HCT116 (cell line): Measurements from ENCODE around the gene FFAR1. TPM values are rescaled to one million over a fixed set of nuclear protein-coding genes. Genes with fewer than 3 reads are reported as not detected.

Source experiments
- ATAC-seq: fragments of 200-7000 bp; cut with Tn5 transposase; 2 replicates; pipeline ENCODE4 v1.9.1; 2020; ENCODE audit warnings: mild to moderate bottlenecking, moderate library complexity
- BruUV-seq: library from RNA; stranded (reverse); fragments of 400-500 nt; replicated peaks from 2 replicates; lab custom pipeline; 2021; lab: Mats Ljungman, UMichigan
- CTCF ChIA-PET: fragments of 300-600 bp; sonication (Branson Sonifier 250); formaldehyde crosslinking; loops from one replicate; lab custom pipeline; 2021; ENCODE audit warnings: antibody characterized with exemption; lab: Charles Lee
- POLR2A ChIA-PET: fragments of 300-600, 350-600 bp; sonication (Branson Sonifier 250); formaldehyde crosslinking; loops from one replicate; lab custom pipeline; 2021; ENCODE audit warnings: antibody characterized with exemption; lab: Charles Lee
- RAD21 ChIA-PET, 2 experiments: fragments of 300-600 bp; sonication (Branson Sonifier 250); formaldehyde crosslinking; loops; one replicate each; lab custom pipeline; 2023; ENCODE audit warnings: low total read pairs in 2 of 2; ENCODE audit not compliant: uncharacterized antibody in 2 of 2, unreplicated experiment in 2 of 2, low non-redundant PET in 1 of 2; lab: Charles Lee
- DNase-seq: peaks from one replicate; pipeline ENCODE4 v3.0.0-alpha.2; 2010; ENCODE audit warnings: low read depth, low spot score
- H2AFZ ChIP-seq: fragments of 200-600 bp; shearing (Covaris generic), sonication (generic); 2 replicates; pipeline ENCODE4 v1.6.1; 2017; ENCODE audit warnings: low read depth, mixed run types, mixed read lengths, antibody characterized with exemption, low read length; ENCODE audit not compliant: poor library complexity, severe bottlenecking
- H3K27ac ChIP-seq: 2 replicates; pipeline ENCODE4 v1.5.1; 2012; ENCODE audit warnings: low read depth, low read length
- H3K27me3 ChIP-seq: fragments of 200-600 bp; sonication (generic); 2 replicates; pipeline ENCODE4 v1.6.1; 2016; ENCODE audit warnings: mixed run types, low read length, mixed read lengths; ENCODE audit not compliant: insufficient read depth
- H3K36me3 ChIP-seq, 2 experiments: fragments of 200-500 bp in 1 of 2; fragments of 200-600 bp in 1 of 2; sonication (Bioruptor generic) in 1 of 2; sonication (generic) in 1 of 2; 2 replicates each; pipeline versions ENCODE4 v1.5.1 to v1.6.1; 2014 to 2016; ENCODE audit warnings: low read length in 2 of 2, inconsistent platforms in 1 of 2, mixed read lengths in 1 of 2, mixed run types in 1 of 2; ENCODE audit not compliant: insufficient read depth in 2 of 2, control insufficient read depth in 1 of 2
- H3K4me1 ChIP-seq, 2 experiments: fragments of 200-600 bp in 1 of 2; sonication (generic) in 1 of 2; 2 replicates each; pipeline versions ENCODE4 v1.5.1 to v1.6.1; 2012 to 2017; ENCODE audit warnings: low read length in 2 of 2, inconsistent platforms in 1 of 2, mild to moderate bottlenecking in 1 of 2, mixed read lengths in 1 of 2, mixed run types in 1 of 2, moderate library complexity in 1 of 2; ENCODE audit not compliant: insufficient read depth in 2 of 2, control insufficient read depth in 1 of 2
- H3K4me2 ChIP-seq: fragments of 200-600 bp; sonication (generic); 2 replicates; pipeline ENCODE4 v1.6.1; 2017; ENCODE audit warnings: mixed run types, low read length, mixed read lengths
- H3K4me3 ChIP-seq, 2 experiments: fragments of 200-600 bp in 1 of 2; sonication (generic) in 1 of 2; replicated peaks in 1 of 2; 2 replicates each; pipeline ENCODE4 v1.5.1; 2011 to 2016; ENCODE audit warnings: low read length in 2 of 2, control low read depth in 1 of 2, low read depth in 1 of 2, mild to moderate bottlenecking in 1 of 2, mixed read lengths in 1 of 2, mixed run types in 1 of 2
- H3K79me2 ChIP-seq: fragments of 200-600 bp; sonication (generic); 2 replicates; pipeline ENCODE4 v1.6.1; 2017; ENCODE audit warnings: mild to moderate bottlenecking, mixed run types, low read length, moderate library complexity, mixed read lengths; ENCODE audit not compliant: insufficient read depth
- H3K9ac ChIP-seq: fragments of 200-600 bp; sonication (generic); 2 replicates; pipeline ENCODE4 v1.6.1; 2016; ENCODE audit warnings: low read length, mixed read lengths
- H3K9me2 ChIP-seq: fragments of 200-600 bp; sonication (generic), shearing (Covaris generic); 2 replicates; pipeline ENCODE4 v1.6.1; 2017; ENCODE audit warnings: mixed run types, mild to moderate bottlenecking, moderate library complexity; ENCODE audit not compliant: insufficient read depth
- H3K9me3 ChIP-seq, 2 experiments: fragments of 200-500 bp in 1 of 2; fragments of 200-600 bp in 1 of 2; sonication (Bioruptor generic) in 1 of 2; sonication (generic) in 1 of 2; 2 replicates each; pipeline ENCODE4 v1.6.1; 2014 to 2017; ENCODE audit warnings: low read length in 2 of 2, mixed read lengths in 2 of 2, inconsistent platforms in 1 of 2, low read depth in 1 of 2, mild to moderate bottlenecking in 1 of 2, mixed run types in 1 of 2, moderate library complexity in 1 of 2; ENCODE audit not compliant: control insufficient read depth in 1 of 2, insufficient read depth in 1 of 2
- H4K20me1 ChIP-seq: fragments of 200-600 bp; sonication (generic), shearing (Covaris generic); 2 replicates; pipeline ENCODE4 v1.6.1; 2017; ENCODE audit warnings: mixed run types, mild to moderate bottlenecking, moderate library complexity; ENCODE audit not compliant: insufficient read depth
- CBX3 ChIP-seq: IDR thresholded peaks from 2 replicates; pipeline ENCODE4 v1.6.1; 2012; ENCODE audit warnings: low read depth
- CEBPB ChIP-seq: IDR thresholded peaks from 2 replicates; pipeline ENCODE4 v1.6.1; 2012; ENCODE audit warnings: low read depth
- CTCF ChIP-seq, 3 experiments: fragments of 200-600 bp in 1 of 3; sonication (generic) in 1 of 3; IDR thresholded peaks in 2 of 3; conservative IDR thresholded peaks in 1 of 3; 2 replicates each; pipeline ENCODE4 v1.5.1; 2012 to 2017; ENCODE audit warnings: low read depth in 2 of 3, low read length in 2 of 3, antibody characterized with exemption in 1 of 3, borderline replicate concordance in 1 of 3, control low read depth in 1 of 3, mild to moderate bottlenecking in 1 of 3, mixed read lengths in 1 of 3, mixed run types in 1 of 3, moderate library complexity in 1 of 3; ENCODE audit not compliant: insufficient read depth in 1 of 3
- EZH2 ChIP-seq: fragments of 200-600 bp; sonication (generic); IDR thresholded peaks from 2 replicates; pipeline ENCODE4 v1.6.1; 2017; ENCODE audit warnings: antibody characterized with exemption, mixed run types
- EZH2phosphoT487 ChIP-seq: fragments of 200-600 bp; IDR thresholded peaks from 2 replicates; pipeline ENCODE4 v1.6.1; 2018; ENCODE audit warnings: antibody characterized with exemption, borderline replicate concordance
- JUND ChIP-seq: IDR thresholded peaks from 2 replicates; pipeline ENCODE4 v1.6.1; 2012
- MAX ChIP-seq: IDR thresholded peaks from 2 replicates; pipeline ENCODE4 v1.6.1; 2012
- POLR2AphosphoS5 ChIP-seq: IDR thresholded peaks from 2 replicates; pipeline ENCODE4 v1.6.1; 2011; ENCODE audit warnings: mild to moderate bottlenecking, low read depth, low read length, moderate library complexity
- RAD21 ChIP-seq: IDR thresholded peaks from 2 replicates; pipeline ENCODE4 v1.6.1; 2012; ENCODE audit warnings: low read depth, mild to moderate bottlenecking
- REST ChIP-seq: IDR thresholded peaks from 2 replicates; pipeline ENCODE4 v1.6.1; 2012; ENCODE audit warnings: low read depth
- SIN3A ChIP-seq: IDR thresholded peaks from 2 replicates; pipeline ENCODE4 v1.6.1; 2012; ENCODE audit warnings: low read depth
- SP1 ChIP-seq: IDR thresholded peaks from 2 replicates; pipeline ENCODE4 v1.6.1; 2012; ENCODE audit warnings: low read depth
- SRF ChIP-seq: IDR thresholded peaks from 2 replicates; pipeline ENCODE4 v1.6.1; 2012; ENCODE audit warnings: low read depth
- TCF7L2 ChIP-seq: IDR thresholded peaks from 2 replicates; pipeline ENCODE4 v1.7.0; 2011; ENCODE audit warnings: borderline replicate concordance, inconsistent platforms; ENCODE audit not compliant: insufficient read depth, insufficient read length; ENCODE audit errors: extremely low read depth
- ZFX ChIP-seq: fragments of 450-650 bp; IDR thresholded peaks from 2 replicates; pipeline ENCODE4 v1.6.1; 2017
- ZNF274 ChIP-seq: fragments of 200-500 bp; sonication (Bioruptor generic); IDR thresholded peaks from 2 replicates; pipeline ENCODE4 v1.6.1; 2014; ENCODE audit warnings: mild to moderate bottlenecking, low read depth, low read length, inconsistent platforms
- intact Hi-C: fragments of 100-400 bp; cut with micrococcal nuclease; formaldehyde crosslinking; loops from 2 replicates; pipeline ENCODE4 v1.10.0; 2022
- total RNA-seq: library from RNA; stranded (reverse); gene quantifications from one replicate; pipeline ENCODE4 v1.2.1, GENCODE V29; 2021; ENCODE audit not compliant: unreplicated experiment
- TF ChIP-seq, protein P1 (sequence below): IDR thresholded peaks from 2 replicates; pipeline ENCODE4 v1.6.1; 2012

Gene FFAR1
- total RNA-seq, 1 experiment from 2014 or later, result not detected

DNA sequence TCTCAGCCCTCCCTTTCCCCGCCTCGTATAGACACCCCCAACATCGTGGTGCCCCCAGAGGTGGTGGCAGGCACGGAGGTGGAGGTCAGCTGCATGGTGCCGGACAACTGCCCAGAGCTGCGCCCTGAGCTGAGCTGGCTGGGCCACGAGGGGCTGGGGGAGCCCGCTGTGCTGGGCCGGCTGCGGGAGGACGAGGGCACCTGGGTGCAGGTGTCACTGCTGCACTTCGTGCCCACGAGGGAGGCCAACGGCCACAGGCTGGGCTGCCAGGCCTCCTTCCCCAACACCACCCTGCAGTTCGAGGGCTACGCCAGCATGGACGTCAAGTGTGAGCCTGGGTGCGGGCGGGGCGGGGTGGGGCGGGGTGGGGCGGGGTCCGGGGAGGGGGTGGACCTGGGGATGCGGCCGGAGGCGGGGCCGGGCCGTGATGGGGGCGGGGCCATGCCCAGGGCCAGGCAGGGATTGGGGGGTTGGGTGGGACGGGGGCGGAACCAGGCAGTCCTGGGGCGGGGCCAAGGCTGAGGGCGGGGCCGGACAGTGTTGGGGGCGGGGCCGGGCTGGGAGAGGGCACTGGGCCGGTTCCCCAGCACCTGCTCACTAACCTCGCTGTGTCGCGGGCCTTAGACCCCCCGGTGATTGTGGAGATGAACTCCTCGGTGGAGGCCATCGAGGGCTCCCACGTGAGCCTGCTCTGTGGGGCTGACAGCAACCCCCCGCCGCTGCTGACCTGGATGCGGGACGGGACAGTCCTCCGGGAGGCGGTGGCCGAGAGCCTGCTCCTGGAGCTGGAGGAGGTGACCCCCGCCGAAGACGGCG lies 48.0 kb upstream of the FFAR1 start:
- RAD21 ChIA-PET, result no interaction called here
- no peak for DNase-seq
- H3K79me2 ChIP-seq, result no peaks in the 10 kb centered on the region
- H3K36me3 ChIP-seq, result no peaks in the 10 kb centered on the region
- H3K9ac ChIP-seq, result no peak overlapping the region
- H3K9me3 ChIP-seq, result peaks cover 0 to 6% of the 10 kb centered on the region in 2 experiments; a peak in 1 of 4 replicates
- H3K4me2 ChIP-seq, result no peak overlapping the region
- CTCF ChIA-PET, result no interaction called here
- BruUV-seq, result no TSS peak
- no peaks in the 10 kb centered on the region for H3K27me3 ChIP-seq
- H2AFZ ChIP-seq, result no peak overlapping the region
- H3K4me1 ChIP-seq, result no peaks in the 10 kb centered on the region
- intact Hi-C loops, result no loop called here
- no peak for TF ChIP-seq REST
- TF ChIP-seq, protein P1, sequence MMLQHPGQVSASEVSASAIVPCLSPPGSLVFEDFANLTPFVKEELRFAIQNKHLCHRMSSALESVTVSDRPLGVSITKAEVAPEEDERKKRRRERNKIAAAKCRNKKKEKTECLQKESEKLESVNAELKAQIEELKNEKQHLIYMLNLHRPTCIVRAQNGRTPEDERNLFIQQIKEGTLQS, result no peak
- TF ChIP-seq JUND, result no peak
- TF ChIP-seq CTCF (IDR thresholded peaks at IDR 0.05 in 2 of 3, conservative IDR thresholded peaks at IDR 0.05 in 1 of 3; ENCODE audit: borderline replicate concordance in 1 of 3, insufficient read depth in 1 of 3, low read depth in 2 of 3, low read length in 2 of 3), result no peak
- TF ChIP-seq EZH2, result no peak
- no peak for TF ChIP-seq EZH2phosphoT487
- TF ChIP-seq ZNF274, result no peak
- no peak for TF ChIP-seq POLR2AphosphoS5
- no peak for TF ChIP-seq MAX
- TF ChIP-seq RAD21, result no peak
- TF ChIP-seq SP1, result no peak
- TF ChIP-seq SIN3A, result no peak
- TF ChIP-seq ZFX, result no peak
- no peak for TF ChIP-seq TCF7L2
- TF ChIP-seq CBX3, result no peak
- no peak for TF ChIP-seq SRF
- no peak for TF ChIP-seq CEBPB
- ATAC-seq, result peak; percentile 78
- H4K20me1 ChIP-seq, result no peaks in the 10 kb centered on the region
- no peaks in the 10 kb centered on the region for H3K9me2 ChIP-seq
- no peak overlapping the region for H3K4me3 ChIP-seq
- POLR2A ChIA-PET, result no interaction called here
- H3K27ac ChIP-seq, result no peak overlapping the region
